ENCODE results near the gene DCAF7. TPM values are rescaled to one million over a fixed set of nuclear protein-coding genes. Genes with fewer than 3 reads are reported as not detected.

DCAF7 gene
- polyA plus RNA-seq, 3 donors, result 41.9 to 89.4 (median 58.1) TPM

GRCh38 chr17:63512388-63512787, 37.9 kb upstream of the DCAF7 start:
- Histone ChIP-seq H3K9me3 (replicated peaks in 1 of 2; ENCODE audit: control insufficient read depth in 1 of 2, insufficient read depth in 1 of 2, low read length in 2 of 2) (no peaks in the 10 kb centered on the region), H3K79me2 (ENCODE audit: insufficient read depth, low read length) (no peaks in the 10 kb centered on the region), H3K4me1 (ENCODE audit: control insufficient read depth in 1 of 2, insufficient read depth in 2 of 2, low read length in 2 of 2) (no peaks in the 10 kb centered on the region), H3K36me3 (replicated peaks in 1 of 2; ENCODE audit: control insufficient read depth in 1 of 2, insufficient read depth in 2 of 2, low read length in 2 of 2) (no peaks in the 10 kb centered on the region), H3K4me3 (replicated peaks in 1 of 3; ENCODE audit: low read depth in 2 of 3, low read length in 3 of 3) (no peak overlapping the region), H3K9ac (ENCODE audit: insufficient read depth, low read length, poor library complexity, severe bottlenecking) (no peak overlapping the region), H4K20me1 (ENCODE audit: insufficient read depth, low read length) (no peaks in the 10 kb centered on the region), H3K4me2 (replicated peaks; ENCODE audit: extremely low read depth, low read length, poor library complexity, severe bottlenecking) (no peak overlapping the region), H3K27me3 (ENCODE audit: control insufficient read depth in 2 of 2, insufficient read depth in 2 of 2, low read length in 2 of 2) (no peaks in the 10 kb centered on the region), H3K27ac (ENCODE audit: low read depth in 1 of 2, low read length in 2 of 2) (no peak overlapping the region), H2AFZ (ENCODE audit: insufficient read depth, low read depth, low read length, poor library complexity, severe bottlenecking) (no peak overlapping the region)
- Mint-ChIP-seq H3K36me3 (no peaks in the 10 kb centered on the region), H3K4me1 (no peaks in the 10 kb centered on the region), H3K9me3 (no peaks in the 10 kb centered on the region), H3K27me3 (ENCODE audit: low read depth in 3 of 3) (peaks cover 3 to 13% (median 4%) of the 10 kb centered on the region in 3 donors), H3K4me3 (no peak overlapping the region), H3K27ac (no peak overlapping the region)
- no peak for DNase-seq
- TF ChIP-seq CTCF (IDR thresholded peaks at IDR 0.05), result no peak
- 86% methylated on average over 1 of the region's 3 CpGs for WGBS (ENCODE audit: insufficient coverage)
- intact Hi-C loops (cut with micrococcal nuclease), result no loop called here

- Mint-ChIP-seq H3K4me1 (no peaks in the 10 kb centered on the region), H3K4me3 (no peak overlapping the region), H3K27ac (no peak overlapping the region), H3K27me3 (ENCODE audit: low read depth in 3 of 3) (peaks cover 3 to 14% (median 4%) of the 10 kb centered on the region in 3 donors), H3K36me3 (no peaks in the 10 kb centered on the region), H3K9me3 (no peaks in the 10 kb centered on the region)
- H2AFZ ChIP-seq (ENCODE audit: insufficient read depth, low read depth, low read length, poor library complexity, severe bottlenecking), result no peak overlapping the region
- H3K36me3 ChIP-seq (replicated peaks in 1 of 2; ENCODE audit: control insufficient read depth in 1 of 2, insufficient read depth in 2 of 2, low read length in 2 of 2), result no peaks in the 10 kb centered on the region
- no peaks in the 10 kb centered on the region for H3K27me3 ChIP-seq (ENCODE audit: control insufficient read depth in 2 of 2, insufficient read depth in 2 of 2, low read length in 2 of 2)
- no peak overlapping the region for H3K4me2 ChIP-seq (replicated peaks; ENCODE audit: extremely low read depth, low read length, poor library complexity, severe bottlenecking)
- H3K9me3 ChIP-seq (replicated peaks in 1 of 2; ENCODE audit: control insufficient read depth in 1 of 2, insufficient read depth in 1 of 2, low read length in 2 of 2), result no peaks in the 10 kb centered on the region
- H4K20me1 ChIP-seq (ENCODE audit: insufficient read depth, low read length), result no peaks in the 10 kb centered on the region
- no peak overlapping the region for H3K27ac ChIP-seq (ENCODE audit: low read depth in 1 of 2, low read length in 2 of 2)
- TF ChIP-seq CTCF (IDR thresholded peaks at IDR 0.05), result no peak
- intact Hi-C loops (cut with micrococcal nuclease), result no loop called here
- no peak overlapping the region for H3K4me3 ChIP-seq (replicated peaks in 1 of 3; ENCODE audit: low read depth in 2 of 3, low read length in 3 of 3)
- no peak overlapping the region for H3K9ac ChIP-seq (ENCODE audit: insufficient read depth, low read length, poor library complexity, severe bottlenecking)
- DNase-seq, result no peak
- 91% methylated on average over 6 of the region's 7 CpGs for WGBS (ENCODE audit: insufficient coverage)
- H3K79me2 ChIP-seq (ENCODE audit: insufficient read depth, low read length), result no peaks in the 10 kb centered on the region
- no peaks in the 10 kb centered on the region for H3K4me1 ChIP-seq (ENCODE audit: control insufficient read depth in 1 of 2, insufficient read depth in 2 of 2, low read length in 2 of 2)
Measured at GRCh38 chr17:63512896-63513644, 37.2 kb upstream of the DCAF7 start.

Measured in CD14-positive monocyte (primary cell).